Lung (tissue), 12 donors: Measurements from ENCODE around the gene SNCA. TPM values are rescaled to one million over a fixed set of nuclear protein-coding genes. Genes with fewer than 3 reads are reported as not detected.

ENCODE experiments used
- ATAC-seq: fragments of 200-7000 bp; cut with Tn5 transposase; one replicate; pipeline ENCODE4 v1.9.1; 2020; ENCODE audit warnings: moderate number of reproducible peaks; ENCODE audit not compliant: insufficient read depth, low FRiP score
- DNase-seq, 3 donors: peaks; one replicate each; pipeline ENCODE4 v3.0.0-alpha.2; 2013 to 2017
- H3K27ac ChIP-seq, 2 donors: one replicate each; pipeline ENCODE4 v1.5.1; 2013; ENCODE audit warnings: mild to moderate bottlenecking in 2 of 2, moderate library complexity in 2 of 2, control low read depth in 1 of 2, inconsistent platforms in 1 of 2, low read depth in 1 of 2, low read length in 1 of 2
- H3K27me3 ChIP-seq, 3 donors: one replicate each; pipeline ENCODE4 v1.5.1; 2013; ENCODE audit warnings: low read length in 2 of 3; ENCODE audit not compliant: control insufficient read depth in 3 of 3, insufficient read depth in 3 of 3
- H3K36me3 ChIP-seq, 4 donors: one replicate each; pipeline ENCODE4 v1.5.1; 2013; ENCODE audit warnings: low read length in 4 of 4, mild to moderate bottlenecking in 1 of 4, moderate library complexity in 1 of 4; ENCODE audit not compliant: control insufficient read depth in 4 of 4, insufficient read depth in 4 of 4
- H3K4me1 ChIP-seq, 5 donors: one replicate each; pipeline ENCODE4 v1.5.1; 2013; ENCODE audit warnings: low read length in 5 of 5, mild to moderate bottlenecking in 2 of 5, moderate library complexity in 1 of 5; ENCODE audit not compliant: control insufficient read depth in 5 of 5, insufficient read depth in 5 of 5
- H3K4me3 ChIP-seq: one replicate; pipeline ENCODE4 v1.5.1; 2013; ENCODE audit warnings: mild to moderate bottlenecking, control low read depth, moderate library complexity
- H3K9ac ChIP-seq, 2 donors: one replicate each; pipeline ENCODE4 v1.5.1; 2013; ENCODE audit warnings: low read length in 2 of 2, control low read depth in 1 of 2; ENCODE audit not compliant: insufficient read depth in 1 of 2
- H3K9me3 ChIP-seq, 4 donors: one replicate each; pipeline ENCODE4 v1.5.1; 2013; ENCODE audit warnings: low read length in 3 of 4, mild to moderate bottlenecking in 1 of 4, moderate library complexity in 1 of 4; ENCODE audit not compliant: control insufficient read depth in 4 of 4, insufficient read depth in 3 of 4
- CTCF ChIP-seq: IDR thresholded peaks from 2 replicates; pipeline ENCODE4 v1.5.1; 2012; ENCODE audit warnings: mild to moderate bottlenecking; ENCODE audit errors: control extremely low read depth, extremely low read depth
- WGBS, 2 donors: extraction: QIAGEN DNeasy Blood & Tissue Kit; methylation state at CpG; one replicate each; pipeline ENCODE4 v1.1.7; 2013; 5-methylcytosine and 5-hydroxymethylcytosine counted together
- polyA plus RNA-seq, 2 donors: library from polyadenylated mRNA; stranded (reverse); fragments of 200-250 nt; gene quantifications; one replicate each; pipeline ENCODE4 v1.2.1, GENCODE V29; 2013
- total RNA-seq, 2 donors: library from RNA; depleted of rRNA in 1 of 2; stranded (reverse); fragments of >200 nt in 1 of 2; gene quantifications; one replicate each; pipeline ENCODE4 v1.2.1, GENCODE V29; 2014 to 2021
- donor health status: control.
- donor health status: control.
- donor health status: Bipolar disorder and iron deficiency.
- donor health status: healthy.
- donor health status: DM: yes; HTN: yes; CAD: no.

Gene SNCA
- total and polyA plus RNA-seq, 4 donors, result 7.1 to 60.4 (median 12.3) TPM

- TF ChIP-seq CTCF, result no peak
- no peaks in the 10 kb centered on the region for H3K4me1 ChIP-seq
- 69 to 77% methylated on average over 4 to 5 of the region's 5 CpGs for WGBS, 2 donors
- ATAC-seq, result no peak
- H3K9me3 ChIP-seq, result no peaks in the 10 kb centered on the region
- peaks cover 0 to 11% (median 0%) of the 10 kb centered on the region in 4 donors for H3K36me3 ChIP-seq
- DNase-seq, result no peak
- H3K4me3 ChIP-seq, result no peak overlapping the region
- H3K9ac ChIP-seq, result no peak overlapping the region
- no peaks in the 10 kb centered on the region for H3K27me3 ChIP-seq
- no peak overlapping the region for H3K27ac ChIP-seq
Observed at GRCh38 chr4:89725268-89725667, 111.7 kb downstream of the SNCA start.

GRCh38 chr4:89724716-89725115 lies 112.2 kb downstream of the SNCA start:
- DNase-seq (no peak), ATAC-seq (no peak)
- WGBS, 2 donors, result 68 to 92% methylated on average over 2 of the region's 2 CpGs
- Histone ChIP-seq H3K9me3 (no peaks in the 10 kb centered on the region), H3K4me1 (no peaks in the 10 kb centered on the region), H3K27me3 (no peaks in the 10 kb centered on the region), H3K27ac (no peak overlapping the region), H3K9ac (no peak overlapping the region), H3K4me3 (no peak overlapping the region), H3K36me3 (peaks cover 0 to 11% (median 0%) of the 10 kb centered on the region in 4 donors)
- TF ChIP-seq CTCF, result no peak

- no peak overlapping the region for H3K4me3 ChIP-seq
- no peak for DNase-seq
- H3K4me1 ChIP-seq, result no peaks in the 10 kb centered on the region
- peaks cover 0 to 11% (median 0%) of the 10 kb centered on the region in 4 donors for H3K36me3 ChIP-seq
- TF ChIP-seq CTCF, result no peak
- no peaks in the 10 kb centered on the region for H3K27me3 ChIP-seq
- 54 to 69% methylated on average over 5 of the region's 5 CpGs for WGBS, 2 donors
- no peaks in the 10 kb centered on the region for H3K9me3 ChIP-seq
- H3K27ac ChIP-seq, result no peak overlapping the region
- no peak for ATAC-seq
- no peak overlapping the region for H3K9ac ChIP-seq
Observed at GRCh38 chr4:89723096-89723495, 113.9 kb downstream of the SNCA start.

- no peak overlapping the region for H3K9ac ChIP-seq
- no peaks in the 10 kb centered on the region for H3K27me3 ChIP-seq
- ATAC-seq, result no peak
- H3K9me3 ChIP-seq, result no peaks in the 10 kb centered on the region
- no peak for TF ChIP-seq CTCF
- no peak for DNase-seq
- 88 to 98% methylated on average over 2 of the region's 2 CpGs for WGBS, 2 donors
- no peak overlapping the region for H3K27ac ChIP-seq
- H3K36me3 ChIP-seq, result peaks cover 0 to 11% (median 0%) of the 10 kb centered on the region in 4 donors
- no peaks in the 10 kb centered on the region for H3K4me1 ChIP-seq
- no peak overlapping the region for H3K4me3 ChIP-seq
Observed at GRCh38 chr4:89722517-89722916, 114.4 kb downstream of the SNCA start.
